ENCODE measurements around the gene OCLN. TPM values are rescaled to one million over a fixed set of nuclear protein-coding genes. Genes with fewer than 3 reads are reported as not detected.

OCLN gene
- polyA plus RNA-seq, 1 donor from 2014 or later = 6.5 TPM

GRCh38 chr5:69502767-69503488, 10.3 kb downstream of the OCLN start:
- no peak overlapping the region for H3K4me3 ChIP-seq (ENCODE audit: low read length)
- H3K27ac ChIP-seq (ENCODE audit: low read length) = no peak overlapping the region
- no peak overlapping the region for H3K9ac ChIP-seq (ENCODE audit: low read length)
- no peaks in the 10 kb centered on the region for H3K9me3 ChIP-seq (ENCODE audit: low read length)
- no peak overlapping the region for H2AFZ ChIP-seq (ENCODE audit: low read depth, low read length)
- H3K79me2 ChIP-seq (replicated peaks; ENCODE audit: insufficient read depth, low read length) = no peaks in the 10 kb centered on the region
- H3K36me3 ChIP-seq (ENCODE audit: insufficient read depth, low read length) = no peaks in the 10 kb centered on the region
- no peak overlapping the region for H3K4me2 ChIP-seq (ENCODE audit: low read length)
- no peaks in the 10 kb centered on the region for H4K20me1 ChIP-seq (ENCODE audit: insufficient read depth)
- no peak for TF ChIP-seq CTCF (IDR thresholded peaks at IDR 0.05; ENCODE audit: poor library complexity, severe bottlenecking)
- no peak for TF ChIP-seq MXI1 (conservative IDR thresholded peaks at IDR 0.05; ENCODE audit: poor library complexity, severe bottlenecking)
- no peak for TF ChIP-seq EZH2 (IDR thresholded peaks at IDR 0.05; ENCODE audit: borderline replicate concordance, insufficient read depth, low read length, poor library complexity, severe bottlenecking)
- no peaks in the 10 kb centered on the region for H3F3A ChIP-seq (ENCODE audit: insufficient read depth, low read length, poor library complexity, severe bottlenecking)
- H3K9me2 ChIP-seq (ENCODE audit: insufficient read depth, low read length) = no peaks in the 10 kb centered on the region
- no peaks in the 10 kb centered on the region for H3K27me3 ChIP-seq (ENCODE audit: insufficient read depth, low read depth, low read length)

GRCh38 chr5:69504036-69504435, 11.4 kb downstream of the OCLN start:
- no peak overlapping the region for H3K27ac ChIP-seq (ENCODE audit: low read length)
- no peak overlapping the region for H3K4me3 ChIP-seq (ENCODE audit: low read length)
- no peak for TF ChIP-seq CTCF (IDR thresholded peaks at IDR 0.05; ENCODE audit: poor library complexity, severe bottlenecking)
- no peak for TF ChIP-seq EZH2 (IDR thresholded peaks at IDR 0.05; ENCODE audit: borderline replicate concordance, insufficient read depth, low read length, poor library complexity, severe bottlenecking)
- H4K20me1 ChIP-seq (ENCODE audit: insufficient read depth) = no peaks in the 10 kb centered on the region
- H3K79me2 ChIP-seq (replicated peaks; ENCODE audit: insufficient read depth, low read length) = no peaks in the 10 kb centered on the region
- no peak overlapping the region for H3K4me2 ChIP-seq (ENCODE audit: low read length)
- no peak overlapping the region for H2AFZ ChIP-seq (ENCODE audit: low read depth, low read length)
- no peaks in the 10 kb centered on the region for H3K9me3 ChIP-seq (ENCODE audit: low read length)
- H3K9ac ChIP-seq (ENCODE audit: low read length) = no peak overlapping the region
- H3F3A ChIP-seq (ENCODE audit: insufficient read depth, low read length, poor library complexity, severe bottlenecking) = no peaks in the 10 kb centered on the region
- no peaks in the 10 kb centered on the region for H3K9me2 ChIP-seq (ENCODE audit: insufficient read depth, low read length)
- H3K36me3 ChIP-seq (ENCODE audit: insufficient read depth, low read length) = no peaks in the 10 kb centered on the region
- no peaks in the 10 kb centered on the region for H3K27me3 ChIP-seq (ENCODE audit: insufficient read depth, low read depth, low read length)

GRCh38 chr5:69505306-69505705, 12.7 kb downstream of the OCLN start:
- H3K79me2 ChIP-seq (replicated peaks; ENCODE audit: insufficient read depth, low read length) = no peaks in the 10 kb centered on the region
- H3K27me3 ChIP-seq (ENCODE audit: insufficient read depth, low read depth, low read length) = no peaks in the 10 kb centered on the region
- no peaks in the 10 kb centered on the region for H3K9me2 ChIP-seq (ENCODE audit: insufficient read depth, low read length)
- H3F3A ChIP-seq (ENCODE audit: insufficient read depth, low read length, poor library complexity, severe bottlenecking) = no peaks in the 10 kb centered on the region
- H3K27ac ChIP-seq (ENCODE audit: low read length) = no peak overlapping the region
- no peak overlapping the region for H3K9ac ChIP-seq (ENCODE audit: low read length)
- H3K4me2 ChIP-seq (ENCODE audit: low read length) = no peak overlapping the region
- H4K20me1 ChIP-seq (ENCODE audit: insufficient read depth) = no peaks in the 10 kb centered on the region
- H3K36me3 ChIP-seq (ENCODE audit: insufficient read depth, low read length) = no peaks in the 10 kb centered on the region
- TF ChIP-seq TAF1 (IDR thresholded peaks at IDR 0.05; ENCODE audit: low read depth) (no peak), CTCF (IDR thresholded peaks at IDR 0.05; ENCODE audit: poor library complexity, severe bottlenecking) (no peak), EZH2 (IDR thresholded peaks at IDR 0.05; ENCODE audit: borderline replicate concordance, insufficient read depth, low read length, poor library complexity, severe bottlenecking) (no peak), POLR2AphosphoS5 (IDR thresholded peaks at IDR 0.05) (no peak), SMC3 (conservative IDR thresholded peaks at IDR 0.05; ENCODE audit: poor library complexity) (no peak), REST (IDR thresholded peaks at IDR 0.05; ENCODE audit: borderline replicate concordance) (no peak), EP300 (conservative IDR thresholded peaks at IDR 0.05; ENCODE audit: poor library complexity, severe bottlenecking) (no peak), MXI1 (conservative IDR thresholded peaks at IDR 0.05; ENCODE audit: poor library complexity, severe bottlenecking) (no peak), RAD21 (conservative IDR thresholded peaks at IDR 0.05) (no peak)
- no peak overlapping the region for H2AFZ ChIP-seq (ENCODE audit: low read depth, low read length)
- H3K9me3 ChIP-seq (ENCODE audit: low read length) = no peaks in the 10 kb centered on the region
- H3K4me3 ChIP-seq (ENCODE audit: low read length) = no peak overlapping the region

Data from neural cell (in vitro differentiated cells).